OCI-LY7 (cell line): ENCODE results near the gene KRT33A.

Experiments used
- EZH2phosphoT487 ChIP-seq: fragments of 200-600 bp; sonication (generic); IDR thresholded peaks from 2 replicates; pipeline ENCODE4 v1.6.1; 2018; ENCODE audit warnings: low read depth, borderline replicate concordance, mild to moderate bottlenecking, mixed run types, antibody characterized with exemption, low read length, moderate library complexity, mixed read lengths
- TF ChIP-seq, protein P1 (sequence below): fragments of 200-600 bp; sonication (generic); conservative IDR thresholded peaks from 2 replicates; pipeline ENCODE4 v1.5.1; 2014; ENCODE audit warnings: mild to moderate bottlenecking, antibody characterized with exemption, low read length, moderate library complexity, mixed read lengths

DNA sequence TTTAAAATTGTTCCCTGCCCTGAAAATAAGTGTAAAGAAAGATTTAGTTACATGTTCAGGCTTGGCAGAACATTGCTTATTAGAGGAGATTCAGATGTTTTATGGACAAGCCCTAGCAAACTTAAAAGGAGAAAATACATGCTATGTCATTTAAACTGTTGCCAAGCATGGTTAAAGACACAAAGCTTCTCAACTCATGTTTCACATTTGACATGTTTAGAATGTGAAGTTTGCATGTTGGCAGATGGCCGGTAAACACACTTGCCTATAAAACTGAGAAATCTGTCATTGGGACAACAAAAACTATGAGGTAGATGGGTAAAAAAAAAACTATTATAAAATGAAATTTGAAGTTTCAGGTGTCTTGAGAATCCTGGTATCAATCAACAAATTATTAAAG, 53.8 kb downstream of the KRT33A start:
- TF ChIP-seq, protein P1, sequence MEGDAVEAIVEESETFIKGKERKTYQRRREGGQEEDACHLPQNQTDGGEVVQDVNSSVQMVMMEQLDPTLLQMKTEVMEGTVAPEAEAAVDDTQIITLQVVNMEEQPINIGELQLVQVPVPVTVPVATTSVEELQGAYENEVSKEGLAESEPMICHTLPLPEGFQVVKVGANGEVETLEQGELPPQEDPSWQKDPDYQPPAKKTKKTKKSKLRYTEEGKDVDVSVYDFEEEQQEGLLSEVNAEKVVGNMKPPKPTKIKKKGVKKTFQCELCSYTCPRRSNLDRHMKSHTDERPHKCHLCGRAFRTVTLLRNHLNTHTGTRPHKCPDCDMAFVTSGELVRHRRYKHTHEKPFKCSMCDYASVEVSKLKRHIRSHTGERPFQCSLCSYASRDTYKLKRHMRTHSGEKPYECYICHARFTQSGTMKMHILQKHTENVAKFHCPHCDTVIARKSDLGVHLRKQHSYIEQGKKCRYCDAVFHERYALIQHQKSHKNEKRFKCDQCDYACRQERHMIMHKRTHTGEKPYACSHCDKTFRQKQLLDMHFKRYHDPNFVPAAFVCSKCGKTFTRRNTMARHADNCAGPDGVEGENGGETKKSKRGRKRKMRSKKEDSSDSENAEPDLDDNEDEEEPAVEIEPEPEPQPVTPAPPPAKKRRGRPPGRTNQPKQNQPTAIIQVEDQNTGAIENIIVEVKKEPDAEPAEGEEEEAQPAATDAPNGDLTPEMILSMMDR = no peak
- no peak for TF ChIP-seq EZH2phosphoT487
